Motor neuron (in vitro differentiated cells): ENCODE data around the gene PRELP. TPM values are rescaled to one million over a fixed set of nuclear protein-coding genes. Genes with fewer than 3 reads are reported as not detected.

Source experiments
- ATAC-seq, 8 experiments: fragments of 200-7000 bp; cut with Tn5 transposase; replicated peaks in 6 of 8; 2 replicates each; pipeline ENCODE4 v1.8.0; 2021; ENCODE audit warnings: mild to moderate bottlenecking in 8 of 8, moderate library complexity in 8 of 8
- H3K27ac ChIP-seq, 2 donors: fragments of 250-450 bp; sonication (Bioruptor Pico); 2 replicates each; pipeline ENCODE4 v1.9.0; 2021; ENCODE audit warnings: antibody characterized with exemption in 2 of 2, mild to moderate bottlenecking in 2 of 2, moderate library complexity in 1 of 2
- H3K4me1 ChIP-seq, 2 donors: fragments of 250-450 bp; sonication (Bioruptor Pico); replicated peaks in 1 of 2; 2 replicates each; pipeline ENCODE4 v1.6.1; 2021; ENCODE audit warnings: antibody characterized with exemption in 2 of 2, mild to moderate bottlenecking in 2 of 2, moderate library complexity in 1 of 2
- H3K4me3 ChIP-seq, 5 donors: fragments of 250-450 bp; sonication (Bioruptor Pico); 2 replicates each; pipeline ENCODE4 v1.9.0; 2021; ENCODE audit warnings: antibody characterized with exemption in 5 of 5, mild to moderate bottlenecking in 5 of 5, moderate library complexity in 4 of 5
- WGBS, 10 experiments: fragments of 450-650 bp; shearing (Covaris generic); methylation state at CpG; one replicate each; pipeline ENCODE4 v1.0.0; 2022; 5-methylcytosine and 5-hydroxymethylcytosine counted together
- in situ Hi-C, 9 experiments: fragments of 400-800 bp; cut with MboI; loops; one replicate each; pipeline ENCODE4 v1.15.0; 2021; ENCODE audit warnings: low sequenced_read_pairs in 9 of 9, low pct_unique_long_range_greater_than_20kb in 2 of 9; ENCODE audit not compliant: unreplicated experiment in 9 of 9
- total RNA-seq, 8 experiments: library from RNA; unstranded; fragments of 300-600 nt; gene quantifications; 2 replicates each; pipeline versions ENCODE4 v1.2.3 to v1.2.4, GENCODE V29; 2022

Gene PRELP
- total RNA-seq, 8 experiments from 2014 or later = 0.09 to 0.76 (median 0.22) TPM

DNA sequence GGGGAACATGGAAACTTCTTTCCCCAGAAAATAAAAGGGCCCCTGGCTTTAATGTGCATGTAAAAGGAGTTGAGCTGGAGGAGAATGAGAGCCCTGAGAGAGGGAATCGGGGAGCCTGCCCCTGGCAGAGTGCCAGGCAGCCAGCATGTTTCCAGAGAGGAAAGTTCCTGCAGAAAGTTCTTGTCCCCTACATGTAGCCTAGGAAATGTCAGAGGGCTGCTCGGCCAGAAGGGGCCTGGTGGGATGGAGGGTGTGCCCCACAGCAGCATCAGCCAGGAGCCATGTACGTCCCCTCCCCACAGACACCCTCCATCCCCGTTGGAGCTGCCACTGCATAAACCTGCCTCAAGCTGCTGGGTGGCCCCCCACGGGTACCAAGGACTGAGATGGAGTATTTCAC is 5.4 kb upstream of the PRELP start:
- Histone ChIP-seq H3K4me1 (peaks cover 14 to 29% of the 10 kb centered on the region in 2 donors), H3K27ac (no peak overlapping the region), H3K4me3 (no peak overlapping the region)
- in situ Hi-C loops = no loop called here
- ATAC-seq = no peak
- WGBS, 10 experiments = 10 to 73% (median 57%) methylated on average over 1 to 4 of the region's 5 CpGs; no CpG with 5 or more reads in 4 of the 10 experiments

DNA sequence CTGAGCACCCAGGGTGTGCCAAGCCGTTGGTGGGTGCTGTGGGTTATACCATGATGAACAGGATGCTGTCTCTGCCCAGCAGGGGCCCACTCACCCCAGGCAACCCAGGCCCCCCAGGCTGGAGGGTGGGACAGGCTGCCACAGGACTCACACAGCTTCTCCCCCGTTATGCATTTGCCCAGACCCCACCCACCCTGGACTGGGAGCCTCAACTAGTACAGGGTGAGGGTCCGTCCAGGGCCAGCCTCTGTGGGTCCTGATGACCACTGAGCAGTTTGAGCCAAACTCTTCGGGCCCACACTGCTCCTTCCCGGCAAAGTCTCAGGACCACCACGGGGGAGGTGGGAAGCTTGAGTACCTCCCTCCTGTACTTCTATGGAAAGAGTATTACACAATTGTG is 3.8 kb upstream of the PRELP start:
- Histone ChIP-seq H3K4me1 (peaks cover 7 to 21% of the 10 kb centered on the region in 2 donors), H3K27ac (no peak overlapping the region), H3K4me3 (no peak overlapping the region)
- WGBS, 10 experiments = 20 to 83% (median 56%) methylated on average over 1 to 4 of the region's 6 CpGs; no CpG with 5 or more reads in 5 of the 10 experiments
- in situ Hi-C loops = no loop called here
- ATAC-seq = no peak

DNA sequence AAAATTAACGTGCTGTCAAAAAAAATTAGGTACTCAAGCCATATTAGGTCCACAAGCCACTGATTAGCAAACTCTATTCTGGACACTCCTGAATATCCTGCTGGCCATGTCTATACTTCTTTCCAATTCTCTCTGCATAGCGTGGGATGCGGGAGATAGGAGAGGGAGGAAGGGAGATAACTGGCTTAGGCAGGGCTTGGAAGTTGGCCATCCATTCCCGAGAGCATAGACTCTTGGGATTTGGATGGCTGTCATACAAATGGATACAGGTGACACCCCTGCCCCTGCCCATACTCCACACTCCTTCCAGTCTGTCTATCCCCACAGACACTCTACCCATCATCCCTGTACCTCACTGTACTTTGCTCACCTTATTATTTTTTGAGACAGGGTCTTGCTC is 2.3 kb upstream of the PRELP start:
- 80 to 100% (median 88%) methylated on average over 1 to 4 of the region's 4 CpGs; no CpG with 5 or more reads in 1 of the 10 experiments for WGBS, 10 experiments
- no peak overlapping the region for H3K27ac ChIP-seq
- peaks cover 7 to 21% of the 10 kb centered on the region in 2 donors for H3K4me1 ChIP-seq
- H3K4me3 ChIP-seq = no peak overlapping the region
- in situ Hi-C loops = no loop called here
- no peak for ATAC-seq

DNA sequence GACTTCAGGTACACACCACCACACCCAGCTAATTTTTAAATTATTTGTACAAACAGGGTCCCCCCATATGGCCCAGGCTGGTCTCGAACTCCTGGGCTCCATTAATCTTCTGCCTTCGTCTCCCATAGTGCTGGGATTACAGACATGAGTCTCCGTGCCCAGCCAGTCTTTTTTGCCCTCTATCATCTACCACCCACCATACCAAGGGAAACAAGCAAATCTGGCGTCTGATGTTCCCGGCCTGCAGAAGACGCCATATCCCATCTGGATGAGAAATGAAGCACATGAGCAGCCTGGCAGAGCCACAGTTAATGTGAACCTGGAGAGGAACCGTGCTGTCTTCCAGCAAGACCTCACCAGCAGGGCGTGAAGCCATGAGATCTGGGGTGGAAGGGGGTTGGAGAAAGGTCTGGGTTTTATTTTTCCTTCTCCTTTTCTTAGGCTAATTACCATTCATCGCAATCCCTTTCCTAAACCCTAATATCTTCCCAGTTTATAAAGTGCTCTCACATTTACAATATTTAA is 1.8 kb upstream of the PRELP start:
- Histone ChIP-seq H3K4me3 (no peak overlapping the region), H3K4me1 (peaks cover 7 to 21% of the 10 kb centered on the region in 2 donors), H3K27ac (no peak overlapping the region)
- in situ Hi-C loops = no loop called here
- WGBS, 10 experiments = 62 to 97% (median 87%) methylated on average over 2 to 9 of the region's 9 CpGs; no CpG with 5 or more reads in 2 of the 10 experiments
- no peak for ATAC-seq

DNA sequence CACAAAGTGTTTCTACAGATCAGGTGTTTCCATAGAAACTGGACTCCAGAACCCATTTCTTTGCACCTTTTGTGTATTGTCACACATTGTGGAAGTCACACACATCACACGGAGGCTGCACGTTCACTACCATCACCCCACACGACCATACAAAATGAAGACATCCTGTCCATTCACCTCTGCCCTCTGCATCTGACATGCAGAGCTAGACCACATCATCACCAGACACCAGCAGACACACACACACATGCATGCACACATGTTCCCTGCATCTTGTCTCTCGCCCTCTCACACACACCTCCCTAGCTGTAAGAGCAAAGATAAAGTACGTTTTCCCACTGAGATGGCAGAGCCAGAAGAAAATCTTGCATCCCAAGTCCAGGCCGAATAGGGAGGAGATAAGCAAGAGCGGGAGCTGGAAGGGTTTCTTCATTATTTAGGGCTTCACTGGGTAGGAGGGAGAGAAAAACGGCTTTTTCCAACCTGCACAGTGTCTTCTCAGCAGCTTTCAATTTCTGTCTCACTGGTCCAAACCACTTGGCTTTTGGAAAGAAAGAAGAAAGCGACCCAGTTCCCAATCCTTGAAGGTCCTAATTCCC is 709 bp downstream of the PRELP start:
- no peak overlapping the region for H3K4me3 ChIP-seq
- peaks cover 7 to 24% of the 10 kb centered on the region in 2 donors for H3K4me1 ChIP-seq
- peak in 4 of 8 experiments; percentile 21 to 24 (median 22) for ATAC-seq
- no peak overlapping the region for H3K27ac ChIP-seq
- in situ Hi-C loops = loop anchor here in 5 of 9 experiments (25.0 kb wide), 3 partner anchors 114 to 661 kb away; partner anchors contain the start of gene FMOD (in 1 of the 5)
- 0 to 100% (median 58%) methylated on average over 1 to 9 of the region's 9 CpGs for WGBS, 10 experiments

DNA sequence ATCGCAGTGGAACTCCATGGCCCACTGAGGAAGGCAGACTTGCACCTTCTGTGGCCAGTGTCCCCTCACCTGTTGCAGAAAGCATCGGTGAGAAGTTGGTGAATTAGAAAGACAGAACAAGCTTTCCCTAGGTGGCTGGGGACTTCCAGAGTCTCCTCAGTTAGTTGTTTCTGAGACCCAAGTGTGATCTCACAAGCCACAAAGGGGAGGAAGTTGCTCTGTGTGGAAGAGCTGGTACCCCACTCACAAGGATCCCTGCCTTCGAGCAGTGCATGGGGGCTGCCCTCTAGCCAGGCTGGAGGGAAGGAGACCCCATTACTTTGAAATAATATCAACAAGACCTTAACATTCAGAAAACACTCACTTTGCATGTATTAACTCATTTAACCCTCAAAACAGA is 2.1 kb downstream of the PRELP start:
- in situ Hi-C loops = loop anchor here in 5 of 9 experiments (25.0 kb wide), 3 partner anchors 115 to 660 kb away; partner anchors contain the start of gene FMOD (in 1 of the 5)
- WGBS, 10 experiments = 48 to 100% (median 100%) methylated on average over 1 to 3 of the region's 3 CpGs; no CpG with 5 or more reads in 3 of the 10 experiments
- H3K4me1 ChIP-seq = peaks cover 7 to 19% of the 10 kb centered on the region in 2 donors
- no peak for ATAC-seq
- H3K4me3 ChIP-seq = no peak overlapping the region
- H3K27ac ChIP-seq = no peak overlapping the region

DNA sequence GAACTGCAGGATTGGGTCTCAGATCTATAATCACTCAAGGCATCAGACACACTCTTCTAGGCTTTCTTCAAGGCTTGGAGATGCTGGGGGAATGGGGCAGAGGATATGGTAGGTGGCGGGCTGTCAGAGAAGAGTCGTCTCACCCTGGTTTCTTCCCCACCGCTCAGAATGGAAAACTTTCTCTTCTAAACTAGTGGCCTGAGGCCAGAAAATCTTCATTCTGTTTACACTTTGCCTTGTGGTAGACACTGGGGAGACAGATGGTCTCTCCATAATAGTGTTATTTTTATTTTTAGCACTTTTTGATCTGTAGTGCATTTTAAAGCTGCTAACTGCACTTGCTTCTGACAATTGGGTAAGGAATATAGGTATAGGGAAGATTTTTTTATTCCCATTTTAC is 2.6 kb downstream of the PRELP start:
- Histone ChIP-seq H3K4me3 (no peak overlapping the region), H3K27ac (no peak overlapping the region), H3K4me1 (peaks cover 7 to 19% of the 10 kb centered on the region in 2 donors)
- in situ Hi-C loops = loop anchor here in 5 of 9 experiments (25.0 kb wide), 3 partner anchors 116 to 659 kb away; partner anchors contain the start of gene FMOD (in 1 of the 5)
- no peak for ATAC-seq
- 70 to 96% (median 80%) methylated on average over 2 to 3 of the region's 3 CpGs; no CpG with 5 or more reads in 5 of the 10 experiments for WGBS, 10 experiments

DNA sequence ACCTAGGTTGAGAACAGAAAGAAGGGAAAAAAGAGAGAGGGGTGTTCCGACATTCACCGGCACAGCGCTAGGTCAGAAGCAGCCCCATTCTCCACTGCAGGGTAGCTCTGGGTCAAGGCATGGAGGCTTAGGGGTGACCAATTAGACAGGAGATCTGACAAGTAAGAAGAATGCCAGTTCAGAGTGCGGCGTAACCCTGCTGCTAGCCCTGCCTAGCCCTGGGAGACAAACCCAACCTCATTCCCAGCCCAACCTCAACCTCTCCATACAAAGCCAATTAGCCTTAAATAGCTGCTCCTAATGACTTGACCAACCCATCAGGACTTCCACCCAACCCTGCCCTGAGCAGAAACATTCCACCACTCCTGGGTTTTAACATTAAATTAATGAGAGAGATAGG is 3.4 kb downstream of the PRELP start:
- Histone ChIP-seq H3K4me1 (peaks cover 7 to 19% of the 10 kb centered on the region in 2 donors), H3K4me3 (no peak overlapping the region), H3K27ac (no peak overlapping the region)
- 44 to 92% (median 83%) methylated on average over 2 to 5 of the region's 5 CpGs; no CpG with 5 or more reads in 3 of the 10 experiments for WGBS, 10 experiments
- ATAC-seq = no peak
- in situ Hi-C loops = loop anchor here in 5 of 9 experiments (25.0 kb wide), 3 partner anchors 117 to 658 kb away; partner anchors contain the start of gene FMOD (in 1 of the 5)

DNA sequence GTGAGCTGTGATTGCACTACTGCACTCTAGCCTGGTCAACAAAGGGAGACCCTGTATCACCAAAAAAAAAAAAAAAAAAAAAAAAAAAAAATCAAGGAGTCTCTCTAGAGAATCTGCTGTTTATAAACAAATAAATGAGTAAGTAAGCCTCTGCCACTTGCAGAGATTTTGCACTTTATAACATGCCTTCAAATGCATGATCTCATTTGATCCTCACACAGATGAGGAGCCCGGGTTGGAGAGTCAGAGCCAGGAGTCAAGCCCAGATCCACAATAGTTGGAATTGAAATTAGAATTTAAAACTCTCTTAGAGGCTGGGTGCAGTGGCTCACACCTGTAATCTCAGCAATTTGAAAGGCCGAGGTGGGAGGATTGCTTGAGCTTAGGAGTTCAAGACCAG is 4.0 kb downstream of the PRELP start:
- H3K27ac ChIP-seq = no peak overlapping the region

DNA sequence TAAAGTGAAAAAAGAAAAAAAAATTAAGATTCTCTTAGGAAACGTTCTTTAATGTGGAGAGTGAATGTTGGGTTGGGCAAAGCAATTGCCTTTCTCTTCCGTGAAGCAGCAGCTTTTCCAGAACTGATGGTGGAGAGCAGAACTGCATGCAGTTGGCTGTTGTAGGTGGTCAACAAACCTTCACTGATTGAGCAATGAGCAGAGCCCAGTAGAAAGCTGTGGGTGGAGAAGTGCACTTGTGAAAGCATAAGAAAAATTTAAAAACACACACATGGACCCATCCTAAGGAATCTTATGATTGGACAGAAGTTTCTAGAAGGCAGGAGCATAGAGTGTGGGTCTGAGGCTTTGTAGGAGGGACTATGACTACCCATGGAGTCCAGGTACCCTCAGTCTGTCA is 4.5 kb downstream of the PRELP start:
- Histone ChIP-seq H3K4me3 (no peak overlapping the region), H3K27ac (no peak overlapping the region), H3K4me1 (peaks cover 6 to 17% of the 10 kb centered on the region in 2 donors)
- ATAC-seq = peak in 3 of 8 experiments; percentile 18 to 42 (median 21)
- WGBS, 10 experiments = 0 to 77% (median 54%) methylated on average over 1 to 2 of the region's 2 CpGs; no CpG with 5 or more reads in 2 of the 10 experiments
- in situ Hi-C loops = loop anchor here in 8 of 9 experiments (10.0 to 25.0 kb wide), 4 partner anchors 118 to 657 kb away; partner anchors contain the start of gene FMOD (in 1 of the 8)

More for the DNA sequence above, 4.0 kb downstream of the PRELP start:
- H3K4me3 ChIP-seq = no peak overlapping the region
- ATAC-seq = no peak
- 14 to 100% (median 89%) methylated on average over 1 to 2 of the region's 2 CpGs; no CpG with 5 or more reads in 2 of the 10 experiments for WGBS, 10 experiments
- H3K4me1 ChIP-seq = peaks cover 7 to 19% of the 10 kb centered on the region in 2 donors
- in situ Hi-C loops = loop anchor here in 8 of 9 experiments (10.0 to 25.0 kb wide), 4 partner anchors 117 to 658 kb away; partner anchors contain the start of gene FMOD (in 1 of the 8)

DNA sequence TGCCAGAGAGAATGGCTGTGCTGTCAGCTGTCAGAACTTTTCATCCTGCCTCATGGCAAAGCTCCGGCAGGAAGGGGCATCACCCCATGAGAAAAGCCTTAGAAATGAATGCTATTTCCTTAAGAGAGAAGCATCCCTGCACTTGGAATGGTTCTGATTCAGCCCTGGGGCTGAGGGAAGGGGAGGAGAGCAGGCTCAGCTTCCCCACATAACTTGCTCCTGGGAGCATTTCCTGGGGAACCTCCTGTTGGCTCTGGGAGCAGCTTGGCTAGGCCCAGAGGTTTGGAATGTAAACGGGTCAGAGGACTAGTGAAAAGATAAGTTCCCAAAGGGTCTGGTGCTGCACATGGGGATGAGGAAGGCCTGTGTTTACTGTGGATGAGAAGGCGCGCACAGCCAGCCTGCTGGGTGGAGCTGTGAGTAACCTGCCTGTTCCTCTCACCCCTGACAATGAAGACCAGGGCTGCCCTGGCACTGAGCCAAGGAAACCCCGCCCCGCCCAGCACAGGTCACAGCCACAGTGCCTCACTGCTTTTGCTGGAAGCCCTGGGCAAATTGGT is 5.0 kb downstream of the PRELP start:
- 0 to 60% (median 39%) methylated on average over 1 to 6 of the region's 6 CpGs; no CpG with 5 or more reads in 4 of the 10 experiments for WGBS, 10 experiments
- no peak overlapping the region for H3K4me3 ChIP-seq
- H3K4me1 ChIP-seq = peaks cover 3 to 13% of the 10 kb centered on the region in 2 donors
- in situ Hi-C loops = loop anchor here in 8 of 9 experiments (10.0 to 25.0 kb wide), 4 partner anchors 118 to 657 kb away; partner anchors contain the start of gene FMOD (in 1 of the 8)
- ATAC-seq = peak; percentile 71 to 94 (median 85)
- H3K27ac ChIP-seq = no peak overlapping the region

DNA sequence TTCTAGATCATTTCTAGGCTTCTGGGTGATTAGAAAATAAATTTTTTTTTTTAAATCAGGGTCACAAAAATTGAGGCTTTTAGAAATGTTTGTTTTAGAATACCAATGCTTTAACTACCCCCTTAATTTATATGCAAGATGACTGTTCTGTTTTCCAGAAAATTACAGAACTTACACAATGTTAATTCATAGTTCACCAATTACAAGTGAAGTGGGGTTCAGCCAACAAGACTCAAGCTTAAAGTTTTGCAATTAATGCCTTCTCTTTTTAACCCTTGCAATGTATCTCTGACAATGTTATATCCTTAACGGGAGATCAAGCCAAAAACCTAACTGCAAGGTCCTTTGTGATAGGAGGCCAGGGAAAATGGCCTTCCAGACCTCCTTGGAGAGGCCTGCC is 5.6 kb downstream of the PRELP start:
- no peak for ATAC-seq
- Histone ChIP-seq H3K4me3 (no peak overlapping the region), H3K4me1 (peaks cover 0 to 9% of the 10 kb centered on the region in 2 donors), H3K27ac (no peak overlapping the region)
- in situ Hi-C loops = loop anchor here in 8 of 9 experiments (10.0 to 25.0 kb wide), 4 partner anchors 119 to 656 kb away; partner anchors contain the start of gene FMOD (in 1 of the 8)
- WGBS, 10 experiments = 0 to 90% (median 57%) methylated on average over 1 of the region's 1 CpG; no CpG with 5 or more reads in 4 of the 10 experiments
